Activated CD8-positive, alpha-beta memory T cell treated with anti-CD3 and anti-CD28 coated beads, Interleukin-2, amount 50 U/mL, for 24 hours (primary cell): ENCODE data around the gene RTL3.

Experiments used
- DNase-seq: peaks from one replicate; pipeline ENCODE4 v3.0.0-alpha.2; 2020; ENCODE audit errors: extremely low read depth

The RTL3 gene

DNA sequence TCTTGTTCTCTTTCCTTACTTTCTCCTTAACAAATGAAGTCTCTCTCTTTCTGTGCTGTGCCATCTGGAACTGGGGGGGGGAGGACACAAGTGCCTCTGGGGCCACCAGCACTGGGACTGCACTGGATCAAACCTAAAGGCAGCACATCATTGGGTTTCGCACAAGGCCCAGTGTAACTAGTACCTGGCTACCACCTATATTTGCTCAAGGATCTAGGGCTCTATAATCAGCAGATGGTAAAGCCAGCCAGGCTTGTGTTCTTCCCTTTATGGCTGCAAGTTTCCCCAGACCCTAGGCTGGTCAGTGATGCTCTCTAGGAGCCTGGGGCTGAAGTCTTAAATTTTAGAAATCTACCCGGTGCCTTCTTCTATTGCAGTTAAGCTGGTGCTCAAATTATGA, 40.1 kb downstream of the RTL3 start:
- DNase-seq: no peak

DNA sequence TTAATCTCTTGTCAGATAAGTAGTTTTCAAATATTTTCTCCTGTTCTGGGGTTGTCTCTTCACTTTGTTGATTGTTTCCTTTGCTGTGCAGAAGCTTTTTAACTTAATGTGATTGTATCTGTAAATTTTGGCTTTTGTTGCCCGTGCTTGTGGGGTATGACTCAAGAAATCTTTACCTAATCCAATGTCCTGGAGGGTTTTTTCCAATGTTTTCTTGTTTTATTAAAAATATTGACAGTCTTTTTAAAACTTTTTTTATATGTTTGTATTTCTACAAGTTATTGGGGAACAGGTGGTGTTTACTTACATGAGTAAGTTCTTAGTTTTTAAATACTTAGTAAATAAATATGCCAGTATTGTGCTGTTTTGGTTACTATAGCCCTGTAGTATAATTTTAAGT, 44.9 kb downstream of the RTL3 start:
- no peak for DNase-seq
